ENCODE measurements around the gene HPS6.

HPS6 gene

GRCh38 chr10:102040305-102041050 lies 24.7 kb upstream of the HPS6 start:
- no peak for ATAC-seq
- TF ChIP-seq GLIS3 (CRISPR knock-in tag; IDR thresholded peaks at IDR 0.05) (no peak), ISL1 (CRISPR knock-in tag; IDR thresholded peaks at IDR 0.05) (no peak), ZNF70 (CRISPR knock-in tag; IDR thresholded peaks at IDR 0.05) (no peak), CSRNP3 (CRISPR knock-in tag; IDR thresholded peaks at IDR 0.05) (no peak), PATZ1 (CRISPR knock-in tag; IDR thresholded peaks at IDR 0.05; ENCODE audit: borderline replicate concordance) (no peak), ZC3H10 (CRISPR knock-in tag; IDR thresholded peaks at IDR 0.05) (no peak), TCF4 (CRISPR knock-in tag; IDR thresholded peaks at IDR 0.05; ENCODE audit: borderline replicate concordance) (no peak), BACH2 (CRISPR knock-in tag; IDR thresholded peaks at IDR 0.05; ENCODE audit: borderline replicate concordance) (no peak), SNAI2 (CRISPR knock-in tag; IDR thresholded peaks at IDR 0.05) (no peak), CSDC2 (CRISPR knock-in tag; IDR thresholded peaks at IDR 0.05) (no peak), ZNF565 (CRISPR knock-in tag; conservative IDR thresholded peaks at IDR 0.05; ENCODE audit: low read depth) (no peak)

- TF ChIP-seq PPARA (CRISPR knock-in tag; IDR thresholded peaks at IDR 0.05; ENCODE audit: borderline replicate concordance): no peak
- TF ChIP-seq ZNF565 (CRISPR knock-in tag; conservative IDR thresholded peaks at IDR 0.05; ENCODE audit: low read depth): no peak
- TF ChIP-seq ZC3H10 (CRISPR knock-in tag; IDR thresholded peaks at IDR 0.05): no peak
- TF ChIP-seq SNAI2 (CRISPR knock-in tag; IDR thresholded peaks at IDR 0.05): no peak
- no peak for TF ChIP-seq BACH2 (CRISPR knock-in tag; IDR thresholded peaks at IDR 0.05; ENCODE audit: borderline replicate concordance)
- no peak for TF ChIP-seq RARB (CRISPR knock-in tag; IDR thresholded peaks at IDR 0.05)
- TF ChIP-seq TOX (CRISPR knock-in tag; IDR thresholded peaks at IDR 0.05; ENCODE audit: borderline replicate concordance): no peak
- TF ChIP-seq POU6F1 (CRISPR knock-in tag; IDR thresholded peaks at IDR 0.05; ENCODE audit: borderline replicate concordance, low read depth): no peak
- TF ChIP-seq ZFP3 (CRISPR knock-in tag; IDR thresholded peaks at IDR 0.05): no peak
- no peak for TF ChIP-seq CSRNP3 (CRISPR knock-in tag; IDR thresholded peaks at IDR 0.05)
- no peak for TF ChIP-seq ZNF8 (CRISPR knock-in tag; IDR thresholded peaks at IDR 0.05)
- no peak for ATAC-seq
Measured at GRCh38 chr10:102045292-102045691, 19.9 kb upstream of the HPS6 start.

- TF ChIP-seq ZNF565 (CRISPR knock-in tag; conservative IDR thresholded peaks at IDR 0.05; ENCODE audit: low read depth) (no peak), ZNF8 (CRISPR knock-in tag; IDR thresholded peaks at IDR 0.05) (no peak), ZNF70 (CRISPR knock-in tag; IDR thresholded peaks at IDR 0.05) (no peak), ZFP3 (CRISPR knock-in tag; IDR thresholded peaks at IDR 0.05) (no peak), RARB (CRISPR knock-in tag; IDR thresholded peaks at IDR 0.05) (no peak), CSRNP3 (CRISPR knock-in tag; IDR thresholded peaks at IDR 0.05) (no peak), ZFP30 (CRISPR knock-in tag; IDR thresholded peaks at IDR 0.05) (no peak), PPARA (CRISPR knock-in tag; IDR thresholded peaks at IDR 0.05; ENCODE audit: borderline replicate concordance) (no peak), BACH2 (CRISPR knock-in tag; IDR thresholded peaks at IDR 0.05; ENCODE audit: borderline replicate concordance) (no peak)
- ATAC-seq: no peak
Measured at GRCh38 chr10:102046095-102046494, 19.1 kb upstream of the HPS6 start.

GRCh38 chr10:102054881-102055646 lies 10.1 kb upstream of the HPS6 start:
- ATAC-seq: peak; percentile 43

All from SK-N-SH treated with all-trans-retinoic acid at 6 μM for 48 hours (cell line).